ENCODE measurements around the gene MYMX.

DNA sequence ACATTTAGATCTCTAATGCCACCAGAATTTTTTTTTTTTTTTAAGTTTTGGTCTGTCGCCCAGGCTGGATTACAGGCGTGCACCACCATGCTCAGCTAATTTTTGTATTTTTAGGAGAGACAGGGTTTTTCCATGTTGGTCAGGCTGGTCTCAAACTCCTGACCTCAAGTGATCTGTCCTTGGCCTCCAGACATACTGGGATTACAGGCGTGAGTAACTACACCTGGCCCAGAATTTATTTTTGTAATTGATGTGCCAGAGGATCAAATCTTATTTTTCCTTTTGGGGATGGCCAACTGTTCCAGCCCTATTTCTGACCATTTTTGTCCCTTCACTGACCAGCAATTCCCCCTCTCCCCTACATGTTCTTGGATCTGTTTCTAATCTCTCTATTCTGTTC lies 18.0 kb upstream of the MYMX start:
- TF ChIP-seq, protein P1, sequence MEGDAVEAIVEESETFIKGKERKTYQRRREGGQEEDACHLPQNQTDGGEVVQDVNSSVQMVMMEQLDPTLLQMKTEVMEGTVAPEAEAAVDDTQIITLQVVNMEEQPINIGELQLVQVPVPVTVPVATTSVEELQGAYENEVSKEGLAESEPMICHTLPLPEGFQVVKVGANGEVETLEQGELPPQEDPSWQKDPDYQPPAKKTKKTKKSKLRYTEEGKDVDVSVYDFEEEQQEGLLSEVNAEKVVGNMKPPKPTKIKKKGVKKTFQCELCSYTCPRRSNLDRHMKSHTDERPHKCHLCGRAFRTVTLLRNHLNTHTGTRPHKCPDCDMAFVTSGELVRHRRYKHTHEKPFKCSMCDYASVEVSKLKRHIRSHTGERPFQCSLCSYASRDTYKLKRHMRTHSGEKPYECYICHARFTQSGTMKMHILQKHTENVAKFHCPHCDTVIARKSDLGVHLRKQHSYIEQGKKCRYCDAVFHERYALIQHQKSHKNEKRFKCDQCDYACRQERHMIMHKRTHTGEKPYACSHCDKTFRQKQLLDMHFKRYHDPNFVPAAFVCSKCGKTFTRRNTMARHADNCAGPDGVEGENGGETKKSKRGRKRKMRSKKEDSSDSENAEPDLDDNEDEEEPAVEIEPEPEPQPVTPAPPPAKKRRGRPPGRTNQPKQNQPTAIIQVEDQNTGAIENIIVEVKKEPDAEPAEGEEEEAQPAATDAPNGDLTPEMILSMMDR (conservative IDR thresholded peaks at IDR 0.05; ENCODE audit: low read depth, low read length) = no peak
- TF ChIP-seq EZH2 (IDR thresholded peaks at IDR 0.05; ENCODE audit: borderline replicate concordance, low read depth, low read length, poor library complexity, severe bottlenecking) = no peak

Data from A673 (cell line).